Stimulated activated CD4-positive, alpha-beta T cell treated with anti-CD3 and anti-CD28 coated beads, TNF-alpha, amount 100 ng/mL, for 1 hour (primary cell): Measurements from ENCODE around the gene SEC24C.
"Not testable (repeated sequence)": the region's sequence is repeated elsewhere in the genome, so short reads cannot be mapped to it uniquely, and the experiment has no call there.

Experiments
- DNase-seq, 3 donors: peaks; one replicate each; pipeline ENCODE4 v3.0.0-alpha.2; 2020; ENCODE audit warnings: low read depth in 3 of 3, low spot score in 1 of 3

SEC24C gene

GRCh38 chr10:73730153-73730906 lies 13.8 kb upstream of the SEC24C start:
- DNase-seq, result peak; percentile 74 to 91 (median 83)

- no peak for DNase-seq
These were observed 12.4 kb upstream of the SEC24C start for GRCh38 chr10:73731588-73732375.

GRCh38 chr10:73732426-73732825 lies 11.7 kb upstream of the SEC24C start:
- no peak for DNase-seq

GRCh38 chr10:73732931-73733623 lies 11.1 kb upstream of the SEC24C start:
- no peak for DNase-seq

GRCh38 chr10:73734028-73734720 lies 10.0 kb upstream of the SEC24C start:
- DNase-seq, result no peak

GRCh38 chr10:73734796-73735305 lies 9.3 kb upstream of the SEC24C start:
- DNase-seq, result no peak

GRCh38 chr10:73740501-73741254 lies 3.5 kb upstream of the SEC24C start:
- DNase-seq, result not testable (repeated sequence)

GRCh38 chr10:73742454-73742734 lies 1.8 kb upstream of the SEC24C start:
- DNase-seq, result no peak

- no peak for DNase-seq
These were observed 756 bp upstream of the SEC24C start for GRCh38 chr10:73743327-73743904.

- DNase-seq, result peak in 1 of 3 donors; percentile 47
These were observed 448 bp downstream of the SEC24C start for GRCh38 chr10:73744664-73744975.

GRCh38 chr10:73746721-73747120 lies 2.5 kb downstream of the SEC24C start:
- no peak for DNase-seq

GRCh38 chr10:73750819-73751218 lies 6.6 kb downstream of the SEC24C start:
- DNase-seq, result no peak

- DNase-seq, result no peak
These were observed 12.0 kb downstream of the SEC24C start for GRCh38 chr10:73756183-73756582.

- no peak for DNase-seq
These were observed 14.7 kb downstream of the SEC24C start for GRCh38 chr10:73758704-73759511.

- DNase-seq, result no peak
These were observed 15.4 kb downstream of the SEC24C start for GRCh38 chr10:73759512-73760115.

- DNase-seq, result no peak
These were observed 17.6 kb downstream of the SEC24C start for GRCh38 chr10:73761781-73762180.

- no peak for DNase-seq
These were observed 18.7 kb downstream of the SEC24C start for GRCh38 chr10:73762915-73763314.

- no peak for DNase-seq
These were observed 19.2 kb downstream of the SEC24C start for GRCh38 chr10:73763343-73763742.

- no peak for DNase-seq
These were observed 20.9 kb downstream of the SEC24C start for GRCh38 chr10:73765066-73765465.
